ENCODE measurements around the gene DCDC1.

DCDC1 gene

GRCh38 chr11:31102875-31103274, 266.7 kb downstream of the DCDC1 start:
- DNase-seq = no peak

GRCh38 chr11:31102316-31102715, 267.2 kb downstream of the DCDC1 start:
- no peak for DNase-seq

GRCh38 chr11:31096191-31096805, 273.2 kb downstream of the DCDC1 start:
- peak in 1 of 2 experiments; percentile 69 for DNase-seq

GRCh38 chr11:31092638-31093037, 276.9 kb downstream of the DCDC1 start:
- DNase-seq = no peak

- no peak for DNase-seq
These were observed 280.4 kb downstream of the DCDC1 start for GRCh38 chr11:31089117-31089516.

- DNase-seq = no peak
These were observed 299.9 kb downstream of the DCDC1 start for GRCh38 chr11:31069447-31070205.

GRCh38 chr11:31060880-31061279, 308.7 kb downstream of the DCDC1 start:
- DNase-seq = peak; percentile 35 to 75

- DNase-seq = no peak
These were observed 310.0 kb downstream of the DCDC1 start for GRCh38 chr11:31059529-31059928.

GRCh38 chr11:31050061-31050765, 319.3 kb downstream of the DCDC1 start:
- DNase-seq = peak in 1 of 2 experiments; percentile 25

GRCh38 chr11:31045335-31045734, 324.2 kb downstream of the DCDC1 start:
- peak in 1 of 2 experiments; percentile 16 for DNase-seq

- no peak for DNase-seq
These were observed 339.3 kb downstream of the DCDC1 start for GRCh38 chr11:31030138-31030792.

GRCh38 chr11:31026315-31026714, 343.2 kb downstream of the DCDC1 start:
- DNase-seq = no peak

- DNase-seq = no peak
These were observed 347.5 kb downstream of the DCDC1 start for GRCh38 chr11:31022080-31022479.

- no peak for DNase-seq
These were observed 349.8 kb downstream of the DCDC1 start for GRCh38 chr11:31019786-31020185.

- DNase-seq = no peak
These were observed 364.3 kb downstream of the DCDC1 start for GRCh38 chr11:31005202-31005601.

GRCh38 chr11:31001427-31001826, 368.1 kb downstream of the DCDC1 start:
- DNase-seq = no peak

- DNase-seq = no peak
These were observed 369.2 kb downstream of the DCDC1 start for GRCh38 chr11:31000381-31000780.

- no peak for DNase-seq
These were observed 377.1 kb downstream of the DCDC1 start for GRCh38 chr11:30992513-30992849.

- DNase-seq = no peak
These were observed 377.6 kb downstream of the DCDC1 start for GRCh38 chr11:30991802-30992512.

- DNase-seq = no peak
These were observed 378.2 kb downstream of the DCDC1 start for GRCh38 chr11:30991376-30991775.

- DNase-seq = no peak
These were observed 378.8 kb downstream of the DCDC1 start for GRCh38 chr11:30990625-30991296.

GRCh38 chr11:30987819-30988218, 381.7 kb downstream of the DCDC1 start:
- no peak for DNase-seq
